MV-4-11 (cell line): ENCODE data around the gene SOX6.

Experiments used
- DNase-seq: peaks from one replicate; lab custom pipeline; 2025; lab: John Stamatoyannopoulos, UW

SOX6 gene

DNA sequence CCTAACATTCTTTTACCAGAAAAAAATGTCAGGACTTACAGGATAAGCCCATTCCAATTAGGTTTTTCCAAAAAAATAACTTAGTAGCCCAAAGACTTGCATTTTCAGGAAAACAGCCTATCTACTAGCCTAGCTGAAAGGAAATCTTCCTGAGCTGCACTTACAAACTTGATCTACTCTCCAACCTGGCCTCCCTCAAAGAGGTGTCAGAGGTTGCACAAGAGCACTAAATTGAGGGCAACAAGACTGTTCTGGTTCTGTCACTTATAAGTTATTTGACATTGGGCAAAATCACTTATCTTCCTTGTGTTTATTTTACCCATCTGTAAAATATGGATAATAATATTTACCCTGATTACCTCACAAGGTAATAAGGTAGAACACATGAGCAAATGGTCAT, 7.9 kb upstream of the SOX6 start:
- no peak for DNase-seq

DNA sequence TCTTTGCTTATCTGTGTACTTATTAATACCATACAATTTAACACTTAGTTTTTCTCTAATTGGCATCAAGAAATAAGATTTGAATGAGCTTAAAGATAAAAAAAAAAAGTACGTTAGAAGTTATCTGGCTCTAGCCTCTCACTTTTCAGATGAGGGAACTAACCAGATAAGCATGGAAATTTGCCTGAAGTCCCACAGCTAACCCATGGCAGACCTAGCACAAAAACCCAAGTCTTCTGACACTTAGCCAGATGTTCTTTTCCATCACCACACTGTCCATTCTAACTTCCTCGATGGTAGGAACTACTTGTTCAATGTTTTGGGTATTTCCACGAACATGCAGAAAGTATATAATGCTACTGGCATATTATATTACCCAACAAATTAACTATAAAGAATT, 7.4 kb upstream of the SOX6 start:
- no peak for DNase-seq

DNA sequence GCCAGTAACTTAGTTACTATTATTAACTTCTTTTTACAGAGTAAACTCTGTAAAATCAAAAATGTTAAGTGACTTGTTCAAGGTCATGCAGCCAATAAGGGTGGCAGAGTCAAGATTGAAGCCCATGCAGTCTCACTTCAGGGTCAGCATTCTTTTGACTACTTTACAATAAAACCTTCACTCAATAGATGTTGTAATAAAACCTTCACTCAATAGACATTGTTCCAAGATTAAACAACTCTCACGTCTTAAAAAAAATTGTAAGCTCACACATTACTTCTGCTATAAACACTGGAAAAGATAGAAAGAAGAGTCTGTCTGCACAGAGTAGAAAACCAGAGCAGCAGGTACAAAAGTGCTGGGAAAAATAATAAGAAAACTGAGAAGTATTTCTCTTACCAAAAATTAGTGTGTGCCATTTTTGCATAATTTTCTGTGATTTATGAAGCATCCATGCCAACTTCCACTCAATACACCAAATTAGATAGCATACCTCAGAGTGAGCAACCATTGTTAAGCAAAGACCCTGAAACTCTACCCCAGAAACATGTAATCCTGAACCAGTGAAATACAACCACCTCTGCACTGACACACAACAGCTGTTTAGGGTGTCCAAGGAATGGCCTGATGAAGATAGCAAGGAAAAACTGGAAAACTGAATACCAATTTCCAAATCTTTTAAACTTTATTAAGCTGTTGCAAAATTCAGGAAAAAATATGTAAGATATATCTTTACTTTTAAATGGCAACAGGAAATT, 4.9 kb upstream of the SOX6 start:
- DNase-seq, result no peak

DNA sequence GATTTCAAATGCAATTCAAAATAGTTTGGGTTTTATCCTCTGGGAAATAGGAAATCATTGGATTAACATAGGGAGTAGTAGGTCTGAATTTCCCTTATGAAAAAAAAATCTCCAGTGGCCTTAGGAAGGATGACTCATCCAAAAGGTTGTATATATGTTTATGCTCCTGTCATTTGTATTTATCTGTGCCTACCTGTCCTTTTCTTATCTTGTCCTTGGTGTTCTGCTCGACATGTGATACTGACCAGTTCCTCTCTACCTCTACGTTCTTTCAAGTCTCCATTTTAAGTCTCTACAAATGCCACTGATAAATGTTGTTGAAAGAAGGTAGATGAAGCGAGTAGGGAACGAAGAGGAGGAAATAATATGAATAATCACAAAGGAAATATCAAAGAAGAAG, 3.0 kb upstream of the SOX6 start:
- no peak for DNase-seq

DNA sequence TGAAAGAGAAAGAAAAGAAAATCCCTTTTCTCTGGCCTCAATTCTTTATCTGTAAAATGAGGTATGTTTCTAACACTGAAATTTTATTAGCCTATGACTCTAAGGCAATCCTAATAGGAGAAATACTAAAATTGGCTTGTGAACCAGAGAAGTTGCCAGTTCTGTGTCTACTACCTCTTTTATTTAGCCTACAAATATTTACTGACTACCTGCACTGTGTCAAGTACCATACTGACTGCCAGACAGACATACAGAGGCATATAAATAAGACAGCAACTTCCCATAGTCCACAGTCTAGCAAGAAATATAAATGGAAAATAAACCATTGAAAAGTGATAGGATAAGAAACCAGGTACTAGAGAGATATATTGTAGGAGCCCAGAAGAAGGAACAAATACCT, 2.4 kb upstream of the SOX6 start:
- DNase-seq, result no peak

DNA sequence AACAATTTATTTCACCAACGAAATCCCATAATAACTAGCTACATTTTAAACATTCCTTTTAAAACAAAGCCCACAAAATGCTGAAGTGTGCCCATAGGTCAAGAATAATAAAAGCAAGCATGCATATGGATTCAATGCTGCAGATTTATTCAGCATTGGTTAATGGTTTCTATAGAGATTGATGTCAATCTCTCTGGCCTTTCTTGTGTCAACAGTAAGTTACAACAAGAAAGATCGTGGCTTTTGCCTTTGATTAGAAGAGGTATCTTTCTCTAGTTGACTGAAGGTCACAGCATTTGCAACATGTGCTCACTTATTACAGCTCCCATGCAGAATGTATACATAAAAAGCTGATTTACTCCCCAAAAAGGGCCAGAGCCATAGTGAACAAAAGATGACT, 1.4 kb upstream of the SOX6 start:
- DNase-seq, result no peak

DNA sequence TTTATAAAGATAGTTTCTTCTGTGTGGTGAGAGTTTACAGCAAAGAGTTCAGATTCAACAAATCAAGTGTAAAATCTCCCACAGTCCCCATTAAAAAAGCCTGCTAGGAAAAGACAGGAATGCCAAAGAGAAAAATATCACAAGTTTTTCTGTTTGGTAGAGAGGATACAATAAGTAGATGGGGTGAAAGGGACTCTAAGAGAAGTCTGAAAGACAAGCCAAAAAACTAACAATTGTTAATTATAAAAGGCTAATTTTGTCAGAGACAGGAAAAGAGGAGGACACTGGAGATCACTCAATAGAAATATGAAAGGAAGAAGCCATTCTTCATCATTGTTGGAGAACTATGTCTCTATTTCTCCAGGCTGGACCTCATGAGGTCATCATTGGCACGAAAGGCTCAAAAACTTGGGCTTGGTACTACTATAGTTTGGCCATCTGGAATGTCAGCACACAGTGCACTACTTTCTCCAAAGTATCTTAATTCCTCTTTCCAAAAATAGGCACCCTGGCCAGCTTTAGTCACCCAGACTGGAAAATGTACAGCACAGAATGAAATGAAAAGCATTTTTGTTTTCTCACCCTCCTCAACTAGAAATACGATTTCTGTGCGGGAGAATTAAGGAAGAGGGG, 531 bp upstream of the SOX6 start:
- no peak for DNase-seq

DNA sequence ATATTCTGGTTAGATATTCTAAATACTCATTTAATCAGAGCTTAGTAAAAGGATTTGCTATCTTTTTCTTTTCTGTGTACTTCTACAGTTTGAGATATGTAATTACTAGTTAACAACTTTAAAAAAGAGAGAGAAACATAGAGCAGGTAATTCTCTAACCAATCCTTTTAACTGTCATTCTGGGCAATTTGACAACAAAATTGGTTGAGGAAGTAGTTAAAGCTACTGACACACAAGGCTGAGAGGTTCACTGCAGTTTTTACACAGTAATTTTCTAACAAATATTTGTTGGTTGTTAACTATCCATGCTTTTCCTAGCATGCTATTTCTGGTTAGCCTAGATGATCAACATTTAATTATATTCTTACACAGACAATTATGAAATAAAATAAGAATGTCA, 3.6 kb downstream of the SOX6 start:
- no peak for DNase-seq

DNA sequence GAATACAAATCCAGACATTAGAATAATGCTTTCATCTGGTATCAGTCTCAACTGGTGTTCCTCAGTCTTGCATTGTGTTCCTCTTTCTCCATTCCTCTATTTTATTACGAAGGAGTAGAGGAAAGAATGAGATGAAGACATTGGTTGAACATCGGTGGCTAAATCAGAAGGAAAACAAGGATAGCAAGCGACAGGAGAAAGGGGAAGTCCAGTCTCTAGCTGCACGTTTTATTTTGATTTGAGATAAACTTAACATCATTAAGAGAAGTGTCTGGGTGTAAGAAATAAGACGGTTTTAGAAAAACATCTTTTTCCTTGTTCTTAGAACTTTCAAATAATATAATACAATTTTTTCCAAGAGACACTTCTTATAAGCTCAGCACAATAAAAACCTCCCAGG, 6.2 kb downstream of the SOX6 start:
- no peak for DNase-seq

DNA sequence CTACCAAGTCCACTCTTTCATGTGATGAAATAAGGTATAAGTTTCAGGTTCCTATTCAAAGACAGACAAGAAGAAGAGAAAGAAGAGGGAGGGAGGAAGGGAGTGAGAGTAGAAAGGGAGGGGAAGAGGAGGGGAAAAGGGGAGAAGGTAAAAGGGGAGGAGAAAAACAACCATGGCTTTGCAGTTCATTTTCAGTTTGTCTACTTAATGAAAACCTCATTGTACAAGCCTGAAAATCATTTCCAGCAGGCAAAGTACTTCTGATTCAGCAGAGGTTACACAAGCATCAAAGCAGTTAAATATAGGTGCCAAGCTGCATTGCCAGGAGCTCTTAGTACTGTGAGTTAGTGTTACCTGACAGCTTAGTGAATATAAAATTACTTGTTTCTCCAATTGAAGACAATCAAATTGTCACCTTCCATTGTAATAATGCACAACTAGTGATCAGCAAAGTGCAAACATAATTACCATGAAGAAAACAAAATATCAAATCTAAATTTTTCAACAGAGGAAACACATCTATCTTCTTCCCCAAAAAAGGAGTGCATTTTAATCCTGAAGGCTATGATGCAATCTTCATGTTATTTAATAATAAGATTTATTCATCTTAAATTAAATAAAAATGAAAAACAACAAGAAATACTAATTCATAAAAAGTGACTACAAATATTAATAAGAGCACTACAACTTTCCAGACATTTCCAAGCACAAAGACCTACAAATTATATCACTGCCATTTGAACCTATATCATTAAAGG, 8.2 kb downstream of the SOX6 start:
- DNase-seq, result no peak

DNA sequence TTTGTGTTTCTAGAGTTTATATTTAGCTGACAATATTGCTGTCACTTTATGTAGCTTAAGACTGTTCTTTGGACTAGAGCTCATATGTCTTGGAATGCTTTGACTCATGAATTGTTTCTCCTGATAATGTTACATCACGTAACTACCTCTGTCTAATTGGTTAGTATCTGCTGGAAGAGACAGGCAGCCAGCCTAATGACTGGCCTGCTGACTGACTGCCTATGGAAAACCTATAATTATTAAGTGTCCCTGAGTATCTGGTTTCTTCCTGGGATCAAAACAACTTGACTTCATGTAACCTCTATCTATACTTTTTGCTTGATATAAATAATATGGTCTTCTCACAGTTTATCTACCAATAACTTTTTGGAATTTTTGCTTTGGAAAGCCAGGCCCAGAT, 9.4 kb downstream of the SOX6 start:
- no peak for DNase-seq

DNA sequence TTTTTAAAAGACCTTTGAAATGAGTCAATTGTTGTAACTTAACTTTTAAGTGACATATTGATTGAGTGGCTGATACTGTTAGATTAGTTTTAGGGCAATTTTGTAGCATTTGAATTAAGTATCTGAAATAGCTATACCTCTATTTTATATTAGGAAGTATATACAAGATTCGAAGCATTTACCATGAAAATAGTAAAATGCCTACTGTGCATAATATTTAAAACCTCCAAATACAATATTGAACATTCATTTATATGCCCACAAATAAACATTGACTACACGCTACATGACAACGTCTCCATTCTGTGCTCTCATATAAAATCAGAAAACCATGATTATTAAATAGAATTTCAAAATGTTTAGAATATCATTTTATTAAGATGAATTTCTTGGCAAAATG, 14.5 kb downstream of the SOX6 start:
- no peak for DNase-seq

DNA sequence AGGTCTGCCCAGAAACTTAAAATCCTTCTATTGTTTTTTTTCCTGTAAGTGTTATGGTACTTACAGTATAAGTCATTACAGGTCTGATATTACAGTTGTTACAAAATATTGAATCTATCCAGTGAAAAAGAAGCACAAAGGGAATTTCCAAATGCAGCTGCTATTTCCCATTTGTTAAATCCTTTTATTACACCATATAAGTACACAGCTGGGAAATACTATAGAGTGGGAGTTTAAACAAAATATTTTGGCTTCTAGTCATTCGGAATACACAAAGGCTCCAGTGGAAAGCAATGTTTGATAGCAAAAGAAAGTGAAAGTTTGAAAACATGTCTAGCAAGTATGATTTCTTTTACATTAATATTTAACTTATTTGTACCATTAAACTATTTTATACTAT, 18.0 kb downstream of the SOX6 start:
- no peak for DNase-seq

DNA sequence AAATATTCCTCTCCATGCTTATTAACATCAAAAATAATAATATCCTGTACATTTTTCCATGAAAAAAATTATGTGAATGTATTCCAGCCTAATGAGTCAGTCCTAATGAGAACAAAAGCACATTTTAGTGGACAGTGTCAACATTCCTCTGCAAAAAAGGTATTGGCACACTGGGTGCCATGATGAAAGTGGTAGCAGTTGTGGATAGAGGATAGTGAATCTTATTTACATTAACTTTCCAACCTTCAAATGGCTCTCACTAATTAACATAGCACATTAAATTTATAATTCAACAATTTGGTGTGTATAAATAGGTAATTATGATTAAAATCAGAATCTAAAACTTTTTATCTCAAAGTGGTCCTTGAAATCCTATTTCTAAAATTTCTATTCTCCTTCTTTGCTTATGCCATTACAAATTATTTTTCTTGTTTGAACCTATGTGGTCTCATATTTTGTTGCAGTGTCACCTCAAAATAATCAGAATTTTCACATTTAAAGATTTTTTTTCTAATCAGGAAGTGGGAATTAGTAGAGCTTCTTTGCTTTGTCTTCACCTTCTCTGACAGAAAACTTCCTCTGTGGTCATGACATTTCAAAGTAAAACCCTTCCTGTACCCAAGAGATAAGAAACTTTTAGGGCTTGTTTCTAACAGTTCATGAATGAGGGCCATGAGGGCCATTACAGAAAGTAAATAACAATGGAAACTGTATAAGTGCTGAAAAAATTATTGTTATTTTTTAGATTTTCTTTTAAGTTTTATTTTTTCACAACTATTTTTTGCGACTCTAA, 18.7 kb downstream of the SOX6 start:
- no peak for DNase-seq

DNA sequence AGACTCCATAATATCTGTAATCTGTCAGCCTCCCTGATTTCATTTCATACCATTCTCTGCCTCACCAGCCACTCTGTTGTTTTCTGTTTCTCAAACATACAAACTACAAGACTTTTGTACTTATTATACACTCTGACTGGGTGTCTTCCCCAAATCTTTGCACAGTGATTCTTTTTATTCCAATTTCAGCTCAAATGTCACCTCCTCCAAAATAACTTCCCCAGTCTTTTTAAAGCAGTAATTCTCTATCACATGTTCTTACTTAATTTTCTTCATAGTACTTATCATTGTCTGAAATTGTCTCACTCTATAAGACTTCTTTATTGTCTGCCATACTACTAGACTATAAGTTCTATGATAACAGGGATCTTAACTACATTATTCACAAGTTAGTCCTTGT, 19.6 kb downstream of the SOX6 start:
- no peak for DNase-seq

DNA sequence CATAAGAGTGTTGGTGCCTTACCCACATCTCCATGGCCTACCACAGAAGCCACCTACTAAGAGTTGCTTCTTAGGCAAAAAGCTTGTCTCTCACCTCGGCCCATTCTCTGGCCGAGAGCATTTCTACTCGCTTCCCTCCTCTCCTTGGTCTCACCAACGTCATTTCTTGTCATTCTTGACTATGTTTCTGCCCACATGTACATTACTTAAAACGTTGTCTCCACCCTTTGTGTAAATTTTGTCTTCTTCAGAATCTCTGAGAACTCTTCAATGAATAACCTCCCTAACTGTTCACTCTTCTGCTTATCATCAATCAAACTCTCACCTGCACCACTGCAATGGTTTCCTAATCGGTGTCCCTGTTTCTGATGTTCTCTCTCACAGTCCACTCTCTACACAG, 20.1 kb downstream of the SOX6 start:
- no peak for DNase-seq

DNA sequence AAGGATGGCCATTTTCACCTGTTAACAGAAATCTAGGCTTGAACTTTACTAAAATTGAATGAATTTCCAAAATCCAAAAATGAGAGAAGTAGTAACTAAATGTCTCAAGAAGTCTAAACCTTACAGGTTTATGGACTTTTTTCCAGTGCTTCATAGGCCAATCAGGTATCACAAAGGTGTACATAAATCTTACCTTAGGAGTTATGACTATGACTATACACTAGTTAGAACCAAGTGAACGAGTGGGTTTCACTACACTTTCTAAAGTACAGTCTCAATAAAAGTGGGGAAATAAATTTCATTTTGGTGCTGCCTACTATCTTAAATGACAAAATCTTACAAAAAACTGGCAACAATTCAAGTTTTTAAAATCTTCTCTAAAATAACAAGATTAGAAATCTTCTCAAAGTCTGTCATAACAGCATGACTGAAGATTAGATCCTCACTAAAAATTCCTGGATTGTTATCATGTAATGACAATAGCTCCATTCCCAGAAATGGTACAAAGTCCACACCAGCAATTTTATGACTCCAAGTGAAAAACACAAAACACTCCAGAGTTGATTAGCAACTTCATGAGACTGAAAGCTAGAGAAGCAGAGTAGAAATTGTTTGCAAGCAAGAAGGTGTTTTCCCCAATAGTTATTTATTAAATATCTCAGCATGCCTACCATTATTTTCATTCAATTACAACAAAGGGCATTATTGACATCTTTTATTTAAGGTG, 20.9 kb downstream of the SOX6 start:
- DNase-seq, result no peak

DNA sequence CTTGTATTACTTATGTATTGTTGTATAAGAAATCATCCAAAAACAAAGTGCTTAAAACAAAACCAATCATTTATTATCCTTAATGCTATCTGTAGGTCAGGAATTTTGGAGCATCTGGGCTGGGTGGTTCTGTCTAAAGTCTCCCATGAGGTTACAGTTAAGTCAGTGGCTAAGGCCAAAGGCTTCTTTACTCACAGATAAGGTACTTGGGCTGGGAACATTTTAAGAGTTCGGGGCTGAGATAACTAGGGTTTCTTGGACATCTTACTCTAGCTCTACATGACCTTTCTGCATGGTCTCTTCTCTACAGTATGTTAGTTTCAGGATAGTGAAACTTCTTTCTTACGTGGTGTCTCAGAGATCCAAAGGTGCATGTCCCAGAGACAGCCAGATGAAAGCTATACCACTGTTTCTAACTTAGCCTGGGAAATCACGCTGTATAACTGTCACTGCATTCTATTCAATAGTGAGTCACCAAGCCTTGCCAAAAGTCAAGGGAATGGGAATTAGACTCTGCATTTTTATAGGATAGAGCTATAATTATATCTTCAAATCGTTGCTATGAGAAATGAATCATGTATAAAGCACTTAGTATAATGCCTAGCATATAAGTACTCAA, 29.6 kb downstream of the SOX6 start:
- DNase-seq, result no peak

DNA sequence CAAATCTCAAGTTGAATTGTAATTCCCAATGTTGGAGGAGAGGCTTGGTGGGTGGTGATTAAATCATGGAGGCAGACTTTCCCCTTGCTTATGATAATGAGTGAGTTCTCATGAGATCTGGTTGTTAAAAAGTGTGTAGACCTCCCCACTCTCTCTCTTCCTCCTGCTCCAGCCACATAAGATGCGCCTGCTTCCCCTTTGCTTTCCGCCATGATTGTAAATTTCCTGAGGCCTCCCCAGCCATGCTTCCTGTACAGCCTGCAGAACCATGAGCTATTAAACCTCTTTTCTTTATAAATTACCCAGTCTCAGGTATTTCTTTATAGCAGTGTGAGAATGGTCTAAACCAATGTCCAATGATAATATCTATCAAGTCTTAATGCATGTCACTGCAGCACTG, 34.2 kb downstream of the SOX6 start:
- no peak for DNase-seq

DNA sequence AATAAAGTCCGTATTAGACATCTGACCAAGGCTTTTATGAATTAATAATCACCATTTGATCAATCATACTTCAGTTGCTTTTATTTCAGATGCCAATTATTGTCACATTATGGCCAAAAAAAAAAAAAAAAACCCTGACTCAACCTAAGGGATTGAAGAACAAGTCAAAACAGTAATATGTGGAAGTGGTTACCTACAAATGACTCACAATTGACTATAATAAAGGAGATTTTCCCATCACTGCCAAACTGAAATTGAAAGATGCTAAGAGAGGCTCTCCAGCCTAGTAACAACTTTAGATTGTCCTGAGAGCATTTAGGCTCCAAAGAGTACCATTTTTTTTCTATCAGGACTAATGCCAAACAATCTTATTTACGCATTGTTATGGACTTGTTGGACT, 35.2 kb downstream of the SOX6 start:
- no peak for DNase-seq

DNA sequence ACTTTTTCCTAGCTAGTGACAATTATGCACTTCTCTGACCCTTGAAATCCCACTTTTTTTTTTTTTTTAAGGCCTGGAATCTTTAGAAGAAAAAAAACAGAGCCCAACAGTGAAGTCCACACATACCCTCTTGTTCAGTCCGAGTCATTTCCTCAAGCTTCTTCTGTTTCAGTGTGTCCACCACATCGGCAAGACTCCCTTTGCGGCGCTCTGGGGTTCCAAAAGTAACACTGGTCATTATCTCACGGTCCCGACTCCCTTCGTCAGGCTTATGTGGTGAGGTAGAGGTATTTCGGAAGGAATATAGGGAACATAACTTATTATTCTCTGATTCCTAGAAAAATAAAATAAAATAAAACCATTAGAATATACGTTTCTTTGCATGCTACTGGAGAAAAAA, 38.0 kb downstream of the SOX6 start:
- no peak for DNase-seq
